Fibroblast of mammary gland (primary cell): ENCODE results near the gene KY.
A peak's percentile ranks its signal among the peaks of the same experiment; 100 is the strongest.

Source experiments
- DNase-seq: peaks from one replicate; pipeline ENCODE4 v3.0.0-alpha.2; 2010; ENCODE audit warnings: low read depth
- H3K4me3 ChIP-seq: 2 replicates; pipeline ENCODE4 v1.5.1; 2011; ENCODE audit warnings: low read depth, mild to moderate bottlenecking, low read length, moderate library complexity; ENCODE audit not compliant: control insufficient read depth
- CTCF ChIP-seq: conservative IDR thresholded peaks from 2 replicates; pipeline ENCODE4 v1.5.1; 2011; ENCODE audit warnings: low read depth, low read length, inconsistent platforms; ENCODE audit not compliant: control insufficient read depth, insufficient read depth

The KY gene

GRCh38 chr3:134682196-134682880, 31.5 kb upstream of the KY start:
- no peak for TF ChIP-seq CTCF
- H3K4me3 ChIP-seq, result no peak overlapping the region
- peak; percentile 74 for DNase-seq

- TF ChIP-seq CTCF, result no peak
These were observed 30.7 kb upstream of the KY start for GRCh38 chr3:134681522-134681900.

GRCh38 chr3:134680796-134681521, 30.1 kb upstream of the KY start:
- TF ChIP-seq CTCF, result no peak
- DNase-seq, result no peak

More at GRCh38 chr3:134681522-134681900, 30.7 kb upstream of the KY start:
- peak; percentile 38 for DNase-seq
- H3K4me3 ChIP-seq, result no peak overlapping the region

GRCh38 chr3:134677987-134678308, 27.1 kb upstream of the KY start:
- DNase-seq, result no peak
- H3K4me3 ChIP-seq, result no peak overlapping the region
- no peak for TF ChIP-seq CTCF

More at GRCh38 chr3:134680796-134681521, 30.1 kb upstream of the KY start:
- no peak overlapping the region for H3K4me3 ChIP-seq

- peak; percentile 51 for TF ChIP-seq CTCF
- no peak overlapping the region for H3K4me3 ChIP-seq
- DNase-seq, result no peak
These were observed 26.6 kb upstream of the KY start for GRCh38 chr3:134677196-134677986.

GRCh38 chr3:134675726-134676256, 25.0 kb upstream of the KY start:
- DNase-seq, result peak; percentile 58
- no peak for TF ChIP-seq CTCF
- H3K4me3 ChIP-seq, result no peak overlapping the region
